ENCODE results near the gene HID1. TPM values are rescaled to one million over a fixed set of nuclear protein-coding genes. Genes with fewer than 3 reads are reported as not detected.

The HID1 gene
- total and polyA plus RNA-seq, 9 of the 15 experiments (the other 6 are each of a cell fraction or from before 2014, with no cell fraction given), result 0.14 to 2.1 (median 0.54) TPM; not detected in 2

DNA sequence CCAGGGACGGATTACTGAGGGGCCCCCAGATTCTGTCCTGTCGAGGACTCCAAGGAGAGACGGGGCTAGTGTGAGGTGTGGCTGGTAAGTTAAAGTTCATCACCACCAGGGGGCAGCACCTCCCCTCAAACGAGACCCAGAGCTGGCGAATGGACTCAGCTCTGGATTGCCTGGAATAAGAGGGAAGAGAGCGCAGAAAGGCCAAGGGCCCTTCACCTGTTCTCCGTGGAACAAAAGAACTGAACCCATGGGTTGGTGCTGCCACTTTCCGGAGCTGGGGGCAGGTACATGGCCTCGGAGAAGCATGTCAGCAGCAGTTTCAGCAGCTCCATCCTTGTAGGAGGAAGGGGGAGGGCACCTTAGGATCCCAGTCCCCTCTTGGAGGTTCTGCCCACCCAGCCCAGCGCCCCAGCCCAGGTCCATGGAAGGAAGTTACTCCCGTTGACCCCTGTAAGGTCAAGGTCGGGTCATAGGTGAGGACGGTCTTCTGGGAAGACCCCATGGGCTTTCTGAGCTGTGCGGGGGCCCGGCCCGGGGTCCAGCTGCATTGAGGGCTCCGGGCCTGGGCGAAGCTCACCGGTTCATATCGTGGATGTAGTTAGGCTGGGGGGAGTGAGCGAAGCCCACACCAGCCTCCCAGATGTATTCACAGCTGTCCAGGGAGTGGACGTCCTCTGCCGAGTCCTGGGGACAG is 10.8 kb downstream of the HID1 start:
- FAIRE-seq (peak; percentile 98), DNase-seq (ENCODE audit: extremely low read depth in 1 of 4, low spot score in 3 of 4) (peak; percentile 81 to 92 (median 84)), ATAC-seq (peak; percentile 87)
- no peaks in the 10 kb centered on the region for H3K9me1 ChIP-seq (ENCODE audit: control insufficient read depth, insufficient read depth, low read length)
- no peak overlapping the region for H3K9ac ChIP-seq (ENCODE audit: insufficient read depth in 1 of 2, low read depth in 2 of 2, low read length in 2 of 2)
- no TSS peak for BruUV-seq (replicated peaks)
- CTCF ChIA-PET (ENCODE audit: low intra/inter-chr PET ratio), result interaction anchor here (0.5 to 6.3 kb wide), 13 partner anchors 38 to 277 kb away, joined by 3 to 86 read pairs (median 7); partner anchors contain the start of genes OTOP2 and USH1G
- H2AFZ ChIP-seq (ENCODE audit: low read depth, low read length), result peak overlapping the region; percentile 38
- peaks cover 1% of the 10 kb centered on the region; the same call in 1 of the 2 replicates for H3K9me3 ChIP-seq (replicated peaks; ENCODE audit: control insufficient read depth, insufficient read depth, low read depth, low read length)
- in situ Hi-C loops (cut with MboI), result loop anchor here (5.0 kb wide), 1 partner anchor 150 kb away; no protein-coding TSS in a partner anchor
- no peak overlapping the region for H3K4me3 ChIP-seq
- POLR2A ChIA-PET, result interaction anchor here (0.6 to 2.9 kb wide), 23 partner anchors 8 to 277 kb away, joined by 3 to 16 read pairs (median 4); partner anchors contain the start of genes ARMC7, ATP5PD, FDXR and KCTD2
- no peaks in the 10 kb centered on the region for H3K36me3 ChIP-seq (ENCODE audit: control insufficient read depth, insufficient read depth, low read length)
- H3K4me2 ChIP-seq (ENCODE audit: insufficient read depth, low read length), result peak overlapping the region; percentile 45
- no peak overlapping the region for H3K27ac ChIP-seq (ENCODE audit: extremely low read depth, low read depth, low read length)
- WGBS (ENCODE audit: insufficient coverage, low coverage, missing lambda C conversion rate), result 20% methylated on average over 19 of the region's 23 CpGs
- no peaks in the 10 kb centered on the region for H3K27me3 ChIP-seq (ENCODE audit: control insufficient read depth in 2 of 2, insufficient read depth in 2 of 2, low read length in 2 of 2)
- no peaks in the 10 kb centered on the region for H4K20me1 ChIP-seq (replicated peaks; ENCODE audit: control insufficient read depth, insufficient read depth, low read length)
- H3K4me1 ChIP-seq (replicated peaks in 1 of 2; ENCODE audit: control insufficient read depth in 2 of 2, insufficient read depth in 2 of 2, low read length in 2 of 2), result peaks cover 10 to 49% of the 10 kb centered on the region in 2 experiments; a peak in 4 of 5 replicates
- H3K79me2 ChIP-seq (ENCODE audit: control insufficient read depth, insufficient read depth, low read length), result no peaks in the 10 kb centered on the region
- intact Hi-C loops (cut with micrococcal nuclease), result loop anchor here (1.0 to 5.0 kb wide), 4 partner anchors 44 to 451 kb away; no protein-coding TSS in a partner anchor
- peak in 1 of 2 experiments; percentile 33; a peak in 1 of 4 replicates for TF ChIP-seq MAZ (CRISPR knock-in tag; conservative IDR thresholded peaks at IDR 0.05 in 1 of 2, IDR thresholded peaks at IDR 0.05 in 1 of 2)
- TF ChIP-seq L3MBTL2 (IDR thresholded peaks at IDR 0.05), result peak; percentile 23; the same call in 1 of the 2 replicates
- peak; percentile 75; the same call in 1 of the 2 replicates for TF ChIP-seq STAG1 (CRISPR knock-in tag; IDR thresholded peaks at IDR 0.05; ENCODE audit: borderline replicate concordance)
- TF ChIP-seq TEAD4 (IDR thresholded peaks at IDR 0.05; ENCODE audit: low read length), result 0 out of 2 replicates have a peak, but pooled peaks have one; percentile 8
- TF ChIP-seq TEAD4 (CRISPR knock-in tag; IDR thresholded peaks at IDR 0.05; ENCODE audit: borderline replicate concordance), result no peak
- peak; percentile 93 for TF ChIP-seq REST (IDR thresholded peaks at IDR 0.05; ENCODE audit: borderline replicate concordance)
- no peak for TF ChIP-seq REST (CRISPR knock-in tag; IDR thresholded peaks at IDR 0.05; ENCODE audit: low read depth)
- peak; percentile 76 for TF ChIP-seq CTBP1 (IDR thresholded peaks at IDR 0.05; ENCODE audit: borderline replicate concordance)
- TF ChIP-seq ARID2 (IDR thresholded peaks at IDR 0.05), result peak; percentile 94
- TF ChIP-seq CTCF (IDR thresholded peaks at IDR 0.05 in 2 of 3, conservative IDR thresholded peaks at IDR 0.05 in 1 of 3; ENCODE audit: insufficient read depth in 2 of 3, low read depth in 1 of 3, low read length in 3 of 3), result peak; percentile 74 to 85 (median 84)
- no peak for TF ChIP-seq ZNF644 (tag; IDR thresholded peaks at IDR 0.05; ENCODE audit: low read depth)
